ENCODE results near the gene TMBIM4.
A peak's percentile ranks its signal among the peaks of the same experiment; 100 is the strongest.

Gene TMBIM4

DNA sequence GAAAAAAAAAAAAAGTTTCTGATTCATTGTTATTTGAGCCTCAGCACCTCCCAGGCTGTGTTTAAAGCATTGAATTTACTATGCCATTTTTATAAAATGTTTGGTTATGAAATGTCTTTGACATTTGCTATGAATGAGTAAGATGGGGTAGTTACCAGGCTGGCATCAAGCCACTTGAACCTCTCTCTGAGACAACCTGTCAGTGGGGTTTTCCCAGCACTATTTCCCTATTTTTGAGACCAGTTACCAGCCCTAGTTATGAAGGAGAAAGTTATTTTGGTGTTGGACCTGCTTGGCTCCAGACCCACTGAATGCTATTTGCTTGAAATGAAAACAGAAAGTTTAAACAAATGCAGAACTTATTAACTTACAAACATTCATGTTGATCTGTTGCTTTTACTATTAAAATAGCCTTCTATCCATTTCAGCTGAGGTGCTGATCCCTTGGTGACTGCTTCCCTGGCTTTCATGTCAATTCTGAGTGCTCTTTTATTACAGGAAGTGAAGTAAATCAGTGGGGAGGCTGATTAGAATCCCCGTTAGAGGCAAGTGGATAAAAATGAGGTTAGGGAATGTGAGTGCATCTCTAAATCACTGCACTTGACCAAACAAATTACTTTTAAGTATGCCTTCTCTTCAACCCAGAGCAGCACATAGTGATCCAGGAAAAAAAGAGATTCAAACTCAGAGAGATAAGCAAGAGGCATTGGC is 77.1 kb downstream of the TMBIM4 start:
- no peak overlapping the region for H3K27ac ChIP-seq (ENCODE audit: extremely low read depth, low read depth, low read length)
- 0 out of 2 replicates have a peak, but pooled peaks cover 3% of the 10 kb centered on the region for H3K4me1 ChIP-seq (ENCODE audit: control insufficient read depth, insufficient read depth, low read length)
- peak; percentile 53; the same call in 1 of the 2 replicates for TF ChIP-seq IKZF3 (tag by site-specific recombination; IDR thresholded peaks at IDR 0.05)
- TF ChIP-seq MYNN (tag by site-specific recombination; IDR thresholded peaks at IDR 0.05; ENCODE audit: borderline replicate concordance) = no peak
- peak; percentile 69; the same call in 1 of the 2 replicates for TF ChIP-seq ZSCAN30 (tag by site-specific recombination; IDR thresholded peaks at IDR 0.05)
- TF ChIP-seq OVOL3 (tag by site-specific recombination; IDR thresholded peaks at IDR 0.05) = peak; percentile 54; the same call in 1 of the 2 replicates
- peak; percentile 47; the same call in 1 of the 2 replicates for TF ChIP-seq ZNF350 (tag by site-specific recombination; IDR thresholded peaks at IDR 0.05)
- TF ChIP-seq TCF7L2 (IDR thresholded peaks at IDR 0.05; ENCODE audit: borderline replicate concordance, low read depth, low read length) = peak; percentile 65; the same call in 1 of the 2 replicates
- TF ChIP-seq GFI1B (tag by site-specific recombination; IDR thresholded peaks at IDR 0.05) = peak; percentile 74
- TF ChIP-seq, protein P1, sequence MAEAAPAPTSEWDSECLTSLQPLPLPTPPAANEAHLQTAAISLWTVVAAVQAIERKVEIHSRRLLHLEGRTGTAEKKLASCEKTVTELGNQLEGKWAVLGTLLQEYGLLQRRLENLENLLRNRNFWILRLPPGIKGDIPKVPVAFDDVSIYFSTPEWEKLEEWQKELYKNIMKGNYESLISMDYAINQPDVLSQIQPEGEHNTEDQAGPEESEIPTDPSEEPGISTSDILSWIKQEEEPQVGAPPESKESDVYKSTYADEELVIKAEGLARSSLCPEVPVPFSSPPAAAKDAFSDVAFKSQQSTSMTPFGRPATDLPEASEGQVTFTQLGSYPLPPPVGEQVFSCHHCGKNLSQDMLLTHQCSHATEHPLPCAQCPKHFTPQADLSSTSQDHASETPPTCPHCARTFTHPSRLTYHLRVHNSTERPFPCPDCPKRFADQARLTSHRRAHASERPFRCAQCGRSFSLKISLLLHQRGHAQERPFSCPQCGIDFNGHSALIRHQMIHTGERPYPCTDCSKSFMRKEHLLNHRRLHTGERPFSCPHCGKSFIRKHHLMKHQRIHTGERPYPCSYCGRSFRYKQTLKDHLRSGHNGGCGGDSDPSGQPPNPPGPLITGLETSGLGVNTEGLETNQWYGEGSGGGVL (tag by site-specific recombination; IDR thresholded peaks at IDR 0.05) = no peak
- 0 out of 2 replicates have a peak, but pooled peaks have one; percentile 40 for TF ChIP-seq ZNF561 (tag by site-specific recombination; IDR thresholded peaks at IDR 0.05; ENCODE audit: borderline replicate concordance)
- TF ChIP-seq ZIC2 (tag by site-specific recombination; IDR thresholded peaks at IDR 0.05) = peak; percentile 40; the same call in 1 of the 2 replicates
- TF ChIP-seq ZNF133 (tag by site-specific recombination; IDR thresholded peaks at IDR 0.05) = peak; percentile 81
- peak; percentile 16; the same call in 1 of the 2 replicates for TF ChIP-seq ZBTB48 (tag by site-specific recombination; IDR thresholded peaks at IDR 0.05)
- no peak for TF ChIP-seq ZFHX2 (tag by site-specific recombination; conservative IDR thresholded peaks at IDR 0.05)
- TF ChIP-seq ZBTB17 (tag by site-specific recombination; IDR thresholded peaks at IDR 0.05) = peak; percentile 50; the same call in 1 of the 2 replicates
- TF ChIP-seq, protein P2, sequence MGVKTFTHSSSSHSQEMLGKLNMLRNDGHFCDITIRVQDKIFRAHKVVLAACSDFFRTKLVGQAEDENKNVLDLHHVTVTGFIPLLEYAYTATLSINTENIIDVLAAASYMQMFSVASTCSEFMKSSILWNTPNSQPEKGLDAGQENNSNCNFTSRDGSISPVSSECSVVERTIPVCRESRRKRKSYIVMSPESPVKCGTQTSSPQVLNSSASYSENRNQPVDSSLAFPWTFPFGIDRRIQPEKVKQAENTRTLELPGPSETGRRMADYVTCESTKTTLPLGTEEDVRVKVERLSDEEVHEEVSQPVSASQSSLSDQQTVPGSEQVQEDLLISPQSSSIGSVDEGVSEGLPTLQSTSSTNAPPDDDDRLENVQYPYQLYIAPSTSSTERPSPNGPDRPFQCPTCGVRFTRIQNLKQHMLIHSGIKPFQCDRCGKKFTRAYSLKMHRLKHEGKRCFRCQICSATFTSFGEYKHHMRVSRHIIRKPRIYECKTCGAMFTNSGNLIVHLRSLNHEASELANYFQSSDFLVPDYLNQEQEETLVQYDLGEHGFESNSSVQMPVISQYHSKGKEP (tag by site-specific recombination; IDR thresholded peaks at IDR 0.05) = peak; percentile 36; the same call in 1 of the 2 replicates
- peak; percentile 96 for TF ChIP-seq MZF1 (tag by site-specific recombination; IDR thresholded peaks at IDR 0.05; ENCODE audit: borderline replicate concordance)
- no peak for TF ChIP-seq ZNF423 (tag by site-specific recombination; IDR thresholded peaks at IDR 0.05)
- TF ChIP-seq, protein P3, sequence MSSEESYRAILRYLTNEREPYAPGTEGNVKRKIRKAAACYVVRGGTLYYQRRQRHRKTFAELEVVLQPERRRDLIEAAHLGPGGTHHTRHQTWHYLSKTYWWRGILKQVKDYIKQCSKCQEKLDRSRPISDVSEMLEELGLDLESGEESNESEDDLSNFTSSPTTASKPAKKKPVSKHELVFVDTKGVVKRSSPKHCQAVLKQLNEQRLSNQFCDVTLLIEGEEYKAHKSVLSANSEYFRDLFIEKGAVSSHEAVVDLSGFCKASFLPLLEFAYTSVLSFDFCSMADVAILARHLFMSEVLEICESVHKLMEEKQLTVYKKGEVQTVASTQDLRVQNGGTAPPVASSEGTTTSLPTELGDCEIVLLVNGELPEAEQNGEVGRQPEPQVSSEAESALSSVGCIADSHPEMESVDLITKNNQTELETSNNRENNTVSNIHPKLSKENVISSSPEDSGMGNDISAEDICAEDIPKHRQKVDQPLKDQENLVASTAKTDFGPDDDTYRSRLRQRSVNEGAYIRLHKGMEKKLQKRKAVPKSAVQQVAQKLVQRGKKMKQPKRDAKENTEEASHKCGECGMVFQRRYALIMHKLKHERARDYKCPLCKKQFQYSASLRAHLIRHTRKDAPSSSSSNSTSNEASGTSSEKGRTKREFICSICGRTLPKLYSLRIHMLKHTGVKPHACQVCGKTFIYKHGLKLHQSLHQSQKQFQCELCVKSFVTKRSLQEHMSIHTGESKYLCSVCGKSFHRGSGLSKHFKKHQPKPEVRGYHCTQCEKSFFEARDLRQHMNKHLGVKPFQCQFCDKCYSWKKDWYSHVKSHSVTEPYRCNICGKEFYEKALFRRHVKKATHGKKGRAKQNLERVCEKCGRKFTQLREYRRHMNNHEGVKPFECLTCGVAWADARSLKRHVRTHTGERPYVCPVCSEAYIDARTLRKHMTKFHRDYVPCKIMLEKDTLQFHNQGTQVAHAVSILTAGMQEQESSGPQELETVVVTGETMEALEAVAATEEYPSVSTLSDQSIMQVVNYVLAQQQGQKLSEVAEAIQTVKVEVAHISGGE (tag by site-specific recombination; conservative IDR thresholded peaks at IDR 0.05; ENCODE audit: low read depth) = no peak; the same call in 1 of the 2 replicates
- TF ChIP-seq, protein P4, sequence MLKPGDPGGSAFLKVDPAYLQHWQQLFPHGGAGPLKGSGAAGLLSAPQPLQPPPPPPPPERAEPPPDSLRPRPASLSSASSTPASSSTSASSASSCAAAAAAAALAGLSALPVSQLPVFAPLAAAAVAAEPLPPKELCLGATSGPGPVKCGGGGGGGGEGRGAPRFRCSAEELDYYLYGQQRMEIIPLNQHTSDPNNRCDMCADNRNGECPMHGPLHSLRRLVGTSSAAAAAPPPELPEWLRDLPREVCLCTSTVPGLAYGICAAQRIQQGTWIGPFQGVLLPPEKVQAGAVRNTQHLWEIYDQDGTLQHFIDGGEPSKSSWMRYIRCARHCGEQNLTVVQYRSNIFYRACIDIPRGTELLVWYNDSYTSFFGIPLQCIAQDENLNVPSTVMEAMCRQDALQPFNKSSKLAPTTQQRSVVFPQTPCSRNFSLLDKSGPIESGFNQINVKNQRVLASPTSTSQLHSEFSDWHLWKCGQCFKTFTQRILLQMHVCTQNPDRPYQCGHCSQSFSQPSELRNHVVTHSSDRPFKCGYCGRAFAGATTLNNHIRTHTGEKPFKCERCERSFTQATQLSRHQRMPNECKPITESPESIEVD (tag by site-specific recombination; IDR thresholded peaks at IDR 0.05) = peak; percentile 69
- TF ChIP-seq WT1 (tag by site-specific recombination; IDR thresholded peaks at IDR 0.05) = peak; percentile 47
- TF ChIP-seq ZNF596 (tag by site-specific recombination; IDR thresholded peaks at IDR 0.05) = 0 out of 2 replicates have a peak, but pooled peaks have one; percentile 14
- peak; percentile 75 for TF ChIP-seq FEZF1 (tag by site-specific recombination; IDR thresholded peaks at IDR 0.05)
- peak; percentile 28; the same call in 1 of the 2 replicates for TF ChIP-seq ZNF24 (tag by site-specific recombination; IDR thresholded peaks at IDR 0.05)
- TF ChIP-seq SALL2 (tag by site-specific recombination; IDR thresholded peaks at IDR 0.05; ENCODE audit: borderline replicate concordance) = no peak
- no peaks in the 10 kb centered on the region for H3K36me3 ChIP-seq (ENCODE audit: control insufficient read depth in 2 of 2, insufficient read depth in 1 of 2, low read length in 2 of 2)
- ChIA-PET CTCF (interaction anchor here (1.2 kb wide), 1 partner anchor 18 kb away, joined by 3 read pairs; no protein-coding TSS in a partner anchor), POLR2A (no interaction called here)
- H3K9me3 ChIP-seq (ENCODE audit: control insufficient read depth, insufficient read depth, low read depth, low read length) = no peaks in the 10 kb centered on the region
- no peak overlapping the region for H3K4me3 ChIP-seq (ENCODE audit: low read depth, low read length)
